Measurements from ENCODE around the gene PRR35.

DNA sequence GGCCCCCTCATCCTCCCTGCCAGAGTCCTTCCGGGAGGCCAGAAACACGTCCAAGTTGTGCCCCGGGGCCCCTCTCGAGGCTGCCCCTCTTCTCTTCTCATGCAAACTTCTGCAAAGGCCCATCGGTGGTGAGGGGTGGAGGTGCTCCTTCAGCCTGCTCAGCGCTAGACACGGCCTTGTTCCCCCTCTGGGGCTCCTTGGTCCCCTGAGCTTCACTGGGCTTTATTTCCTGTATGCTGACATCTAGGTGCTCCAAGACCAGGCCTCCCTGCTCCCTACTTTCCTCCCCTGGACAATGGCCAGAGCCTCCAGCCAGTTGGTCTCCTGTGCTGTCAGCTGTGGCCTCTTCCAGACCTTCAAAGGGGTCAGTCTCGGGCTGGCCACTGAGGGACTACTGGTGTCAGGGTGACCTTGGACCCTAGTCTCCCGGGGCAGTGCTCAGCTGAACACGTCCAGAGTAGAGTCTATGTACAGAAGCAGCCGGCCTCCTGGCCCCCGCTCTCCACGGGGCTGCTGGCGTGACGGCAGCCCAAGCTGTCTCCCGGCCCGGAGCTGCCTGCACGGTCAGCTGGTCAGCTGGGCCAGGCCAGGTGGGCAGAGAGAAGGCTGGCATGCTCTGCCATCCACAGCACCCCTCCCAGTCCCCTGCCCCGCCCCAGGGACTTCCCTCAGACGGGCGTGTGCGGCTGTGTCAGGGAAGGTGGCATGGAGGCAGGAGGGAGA is 1.7 kb upstream of the PRR35 start:
- no peak for TF ChIP-seq RAD21 (conservative IDR thresholded peaks at IDR 0.05)
- TF ChIP-seq, protein P1, sequence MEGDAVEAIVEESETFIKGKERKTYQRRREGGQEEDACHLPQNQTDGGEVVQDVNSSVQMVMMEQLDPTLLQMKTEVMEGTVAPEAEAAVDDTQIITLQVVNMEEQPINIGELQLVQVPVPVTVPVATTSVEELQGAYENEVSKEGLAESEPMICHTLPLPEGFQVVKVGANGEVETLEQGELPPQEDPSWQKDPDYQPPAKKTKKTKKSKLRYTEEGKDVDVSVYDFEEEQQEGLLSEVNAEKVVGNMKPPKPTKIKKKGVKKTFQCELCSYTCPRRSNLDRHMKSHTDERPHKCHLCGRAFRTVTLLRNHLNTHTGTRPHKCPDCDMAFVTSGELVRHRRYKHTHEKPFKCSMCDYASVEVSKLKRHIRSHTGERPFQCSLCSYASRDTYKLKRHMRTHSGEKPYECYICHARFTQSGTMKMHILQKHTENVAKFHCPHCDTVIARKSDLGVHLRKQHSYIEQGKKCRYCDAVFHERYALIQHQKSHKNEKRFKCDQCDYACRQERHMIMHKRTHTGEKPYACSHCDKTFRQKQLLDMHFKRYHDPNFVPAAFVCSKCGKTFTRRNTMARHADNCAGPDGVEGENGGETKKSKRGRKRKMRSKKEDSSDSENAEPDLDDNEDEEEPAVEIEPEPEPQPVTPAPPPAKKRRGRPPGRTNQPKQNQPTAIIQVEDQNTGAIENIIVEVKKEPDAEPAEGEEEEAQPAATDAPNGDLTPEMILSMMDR (IDR thresholded peaks at IDR 0.05; ENCODE audit: poor library complexity, severe bottlenecking): no peak
- no peak for TF ChIP-seq TAF1 (IDR thresholded peaks at IDR 0.05; ENCODE audit: low read depth)
- no peak for TF ChIP-seq EZH2 (IDR thresholded peaks at IDR 0.05; ENCODE audit: borderline replicate concordance, insufficient read depth, low read length, poor library complexity, severe bottlenecking)
- TF ChIP-seq POLR2AphosphoS5 (IDR thresholded peaks at IDR 0.05): no peak
